Measurements from ENCODE around the gene ZIC4. TPM values are rescaled to one million over a fixed set of nuclear protein-coding genes. Genes with fewer than 3 reads are reported as not detected.

Gene ZIC4
- total and polyA plus RNA-seq, 2 of the 4 experiments (the other 2 are of a cell fraction) = not detected

DNA sequence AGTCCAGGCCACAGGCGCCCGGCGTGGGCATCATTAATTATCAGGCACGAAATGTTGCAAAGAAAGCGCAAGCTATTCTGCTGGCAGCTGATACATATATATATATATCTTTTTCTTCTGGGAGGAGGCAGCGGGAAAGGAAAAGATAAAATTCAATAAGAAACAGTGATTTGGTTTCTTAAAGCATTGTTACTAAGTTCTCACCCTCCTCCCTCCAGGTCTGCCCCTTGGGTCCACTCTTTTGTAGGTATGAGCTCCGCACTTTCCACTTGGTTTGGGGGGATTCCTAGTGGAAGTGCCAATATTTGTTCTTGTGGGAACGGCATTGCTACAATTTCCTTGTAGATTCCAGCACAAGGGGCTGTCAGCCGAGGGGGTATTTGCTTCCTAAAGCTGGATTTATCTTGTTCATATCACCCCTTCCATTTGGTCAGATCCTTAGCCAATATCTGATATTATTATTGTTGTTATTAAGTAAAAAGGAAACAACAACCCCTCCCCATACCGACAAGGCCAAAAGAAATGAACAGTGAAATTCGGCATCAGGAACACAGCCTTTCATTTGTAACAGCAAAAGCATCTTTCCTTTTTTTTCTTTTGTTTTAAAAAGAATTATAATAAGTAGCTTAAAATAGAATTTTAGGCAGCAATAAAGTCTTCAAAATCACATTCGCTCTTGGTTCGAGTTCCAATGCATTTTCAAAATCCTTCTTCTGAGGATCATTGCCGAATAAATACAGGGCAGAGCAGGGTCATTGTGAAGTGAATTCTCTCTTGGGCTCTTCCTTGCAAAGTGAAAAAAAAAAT lies 18.4 kb upstream of the ZIC4 start:
- Histone ChIP-seq H3K9me1 (ENCODE audit: insufficient read depth, low read length) (no peaks in the 10 kb centered on the region), H3K4me2 (ENCODE audit: low read depth, low read length) (no peak overlapping the region), H4K8ac (ENCODE audit: low read depth in 2 of 2, low read length in 2 of 2) (no peak overlapping the region), H4K5ac (ENCODE audit: low read depth, low read length) (no peak overlapping the region), H3K9me3 (ENCODE audit: control insufficient read depth, insufficient read depth, low read length) (peaks cover 18% of the 10 kb centered on the region), H3K36me3 (ENCODE audit: control insufficient read depth, insufficient read depth, low read length) (no peaks in the 10 kb centered on the region), H3K4ac (ENCODE audit: low read depth, low read length) (no peak overlapping the region), H2BK120ac (ENCODE audit: low read depth, low read length) (no peak overlapping the region), H2BK20ac (ENCODE audit: low read depth, low read length) (no peak overlapping the region), H4K91ac (ENCODE audit: insufficient read depth, low read depth, low read length) (no peak overlapping the region), H3K27me3 (ENCODE audit: control insufficient read depth, insufficient read depth, low read length) (peaks cover 53% of the 10 kb centered on the region), H3K4me3 (ENCODE audit: insufficient read depth, low read depth, low read length) (no peak overlapping the region), H3K79me1 (ENCODE audit: low read depth in 1 of 2, low read length in 2 of 2) (no peaks in the 10 kb centered on the region), H3K56ac (ENCODE audit: extremely low read depth, insufficient read depth, low read length) (no peak overlapping the region), H3K9ac (ENCODE audit: low read depth, low read length) (no peak overlapping the region), H2BK5ac (ENCODE audit: low read depth, low read length, poor library complexity, severe bottlenecking) (no peak overlapping the region), H4K20me1 (ENCODE audit: insufficient read depth, low read length) (no peaks in the 10 kb centered on the region), H2BK15ac (ENCODE audit: low read depth, low read length) (no peak overlapping the region), H3K4me1 (ENCODE audit: control insufficient read depth, insufficient read depth, low read length) (no peaks in the 10 kb centered on the region), H2AK5ac (ENCODE audit: low read depth, low read length) (no peak overlapping the region), H3K14ac (replicated peaks; ENCODE audit: low read depth, low read length) (no peak overlapping the region), H2AFZ (replicated peaks; ENCODE audit: low read length, poor library complexity) (no peak overlapping the region), H3K18ac (ENCODE audit: low read depth, low read length) (no peak overlapping the region), H2AK9ac (replicated peaks; ENCODE audit: low read depth, low read length, poor library complexity) (no peak overlapping the region), H3K23ac (ENCODE audit: low read depth, low read length) (no peak overlapping the region), H3K27ac (ENCODE audit: insufficient read depth, low read length) (no peak overlapping the region)
- WGBS, 2 experiments (ENCODE audit: extremely low coverage in 2 of 2, insufficient read length in 1 of 2) = no CpG with 5 or more reads among the region's 14 CpGs
- DNase-seq (no peak), ATAC-seq (ENCODE audit: low read depth) (no peak)
- POLR2A ChIA-PET (ENCODE audit: unreplicated experiment) = no interaction called here
- CTCF ChIA-PET = no interaction called here
- no peak for TF ChIP-seq RAD21 (IDR thresholded peaks at IDR 0.05; ENCODE audit: low read length)
- no peak for TF ChIP-seq CHD1 (IDR thresholded peaks at IDR 0.05; ENCODE audit: low read depth, low read length)
- TF ChIP-seq CEBPB (IDR thresholded peaks at IDR 0.05; ENCODE audit: low read depth, low read length) = no peak
- TF ChIP-seq MXI1 (IDR thresholded peaks at IDR 0.05; ENCODE audit: borderline replicate concordance, low read depth, low read length) = no peak
- TF ChIP-seq, protein P1, sequence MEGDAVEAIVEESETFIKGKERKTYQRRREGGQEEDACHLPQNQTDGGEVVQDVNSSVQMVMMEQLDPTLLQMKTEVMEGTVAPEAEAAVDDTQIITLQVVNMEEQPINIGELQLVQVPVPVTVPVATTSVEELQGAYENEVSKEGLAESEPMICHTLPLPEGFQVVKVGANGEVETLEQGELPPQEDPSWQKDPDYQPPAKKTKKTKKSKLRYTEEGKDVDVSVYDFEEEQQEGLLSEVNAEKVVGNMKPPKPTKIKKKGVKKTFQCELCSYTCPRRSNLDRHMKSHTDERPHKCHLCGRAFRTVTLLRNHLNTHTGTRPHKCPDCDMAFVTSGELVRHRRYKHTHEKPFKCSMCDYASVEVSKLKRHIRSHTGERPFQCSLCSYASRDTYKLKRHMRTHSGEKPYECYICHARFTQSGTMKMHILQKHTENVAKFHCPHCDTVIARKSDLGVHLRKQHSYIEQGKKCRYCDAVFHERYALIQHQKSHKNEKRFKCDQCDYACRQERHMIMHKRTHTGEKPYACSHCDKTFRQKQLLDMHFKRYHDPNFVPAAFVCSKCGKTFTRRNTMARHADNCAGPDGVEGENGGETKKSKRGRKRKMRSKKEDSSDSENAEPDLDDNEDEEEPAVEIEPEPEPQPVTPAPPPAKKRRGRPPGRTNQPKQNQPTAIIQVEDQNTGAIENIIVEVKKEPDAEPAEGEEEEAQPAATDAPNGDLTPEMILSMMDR (conservative IDR thresholded peaks at IDR 0.05; ENCODE audit: low read depth, low read length) = no peak
- dilution Hi-C loops (cut with HindIII; ENCODE audit: low sequenced_read_pairs, unreplicated experiment) (no loop called here), intact Hi-C loops (cut with micrococcal nuclease) (no loop called here), in situ Hi-C loops (cut with MboI; ENCODE audit: low sequenced_read_pairs) (no loop called here)
- BruUV-seq (replicated peaks) = no TSS peak
